Measurements from ENCODE around the gene SGIP1.

Gene SGIP1

DNA sequence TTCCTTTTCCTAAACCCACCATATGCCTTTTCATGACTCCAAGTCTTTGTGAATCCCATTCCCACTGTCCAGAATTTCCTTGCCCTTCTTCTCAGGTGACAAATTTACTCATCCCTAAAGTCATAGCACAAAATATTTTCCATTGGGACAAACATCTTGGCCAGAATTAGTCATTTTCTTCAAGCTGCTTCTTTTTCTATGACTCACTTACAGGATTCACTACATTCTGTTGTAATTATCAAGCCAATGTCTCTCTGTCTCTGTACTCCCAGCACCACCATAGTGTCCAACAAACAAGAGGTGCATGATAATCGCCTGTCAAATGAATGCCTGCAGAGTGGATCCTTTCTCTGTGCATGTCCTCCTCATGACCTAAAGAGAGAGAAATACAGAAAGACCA, 37.8 kb downstream of the SGIP1 start:
- no peak overlapping the region for H3K4me3 ChIP-seq (ENCODE audit: low read depth, low read length)
- no peak for DNase-seq (ENCODE audit: low read depth)
- TF ChIP-seq, protein P1, sequence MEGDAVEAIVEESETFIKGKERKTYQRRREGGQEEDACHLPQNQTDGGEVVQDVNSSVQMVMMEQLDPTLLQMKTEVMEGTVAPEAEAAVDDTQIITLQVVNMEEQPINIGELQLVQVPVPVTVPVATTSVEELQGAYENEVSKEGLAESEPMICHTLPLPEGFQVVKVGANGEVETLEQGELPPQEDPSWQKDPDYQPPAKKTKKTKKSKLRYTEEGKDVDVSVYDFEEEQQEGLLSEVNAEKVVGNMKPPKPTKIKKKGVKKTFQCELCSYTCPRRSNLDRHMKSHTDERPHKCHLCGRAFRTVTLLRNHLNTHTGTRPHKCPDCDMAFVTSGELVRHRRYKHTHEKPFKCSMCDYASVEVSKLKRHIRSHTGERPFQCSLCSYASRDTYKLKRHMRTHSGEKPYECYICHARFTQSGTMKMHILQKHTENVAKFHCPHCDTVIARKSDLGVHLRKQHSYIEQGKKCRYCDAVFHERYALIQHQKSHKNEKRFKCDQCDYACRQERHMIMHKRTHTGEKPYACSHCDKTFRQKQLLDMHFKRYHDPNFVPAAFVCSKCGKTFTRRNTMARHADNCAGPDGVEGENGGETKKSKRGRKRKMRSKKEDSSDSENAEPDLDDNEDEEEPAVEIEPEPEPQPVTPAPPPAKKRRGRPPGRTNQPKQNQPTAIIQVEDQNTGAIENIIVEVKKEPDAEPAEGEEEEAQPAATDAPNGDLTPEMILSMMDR (IDR thresholded peaks at IDR 0.05; ENCODE audit: insufficient read depth, low read depth, low read length, missing control alignments), result no peak

DNA sequence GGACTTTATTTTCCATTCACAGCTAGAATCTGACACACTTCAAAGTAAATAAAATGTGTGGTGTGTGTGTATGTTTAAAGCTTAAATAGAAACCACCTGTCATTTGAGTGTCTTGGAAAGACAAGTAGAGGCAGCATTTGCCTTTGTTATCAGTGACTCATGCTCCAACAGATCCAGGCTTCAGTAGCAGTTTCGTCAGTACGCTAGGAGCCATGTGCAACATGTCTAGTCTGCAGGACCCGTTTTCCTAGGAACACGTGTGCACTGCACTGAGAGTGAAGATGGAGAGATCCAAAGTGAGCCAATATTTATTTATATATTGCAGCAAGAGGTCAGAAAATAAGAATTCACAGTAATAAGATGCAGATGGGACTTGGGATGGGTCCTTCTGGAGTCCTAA, 41.8 kb downstream of the SGIP1 start:
- H3K4me3 ChIP-seq (ENCODE audit: low read depth, low read length), result no peak overlapping the region
- DNase-seq (ENCODE audit: low read depth), result no peak
- TF ChIP-seq, protein P1 (IDR thresholded peaks at IDR 0.05; ENCODE audit: insufficient read depth, low read depth, low read length, missing control alignments), result no peak

DNA sequence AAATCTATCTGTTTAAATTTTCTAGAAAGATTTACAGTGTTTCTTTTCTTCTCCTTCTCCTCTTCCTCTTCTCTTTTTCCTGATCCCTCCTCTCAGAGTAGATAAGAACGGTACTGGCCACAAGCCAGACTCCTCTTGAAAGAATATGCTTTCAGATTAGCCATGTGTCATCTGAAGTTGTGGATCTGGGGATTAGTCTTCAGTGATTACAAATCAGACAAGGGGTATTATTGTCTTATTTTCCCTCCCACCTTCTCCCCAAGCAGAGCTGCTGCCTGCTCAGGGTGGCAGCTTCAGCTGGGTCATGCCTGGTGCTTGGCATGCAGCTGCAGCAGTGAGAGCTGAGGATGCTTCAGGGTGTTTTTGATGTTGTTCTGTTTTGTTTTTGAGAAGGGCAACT, 42.7 kb downstream of the SGIP1 start:
- H3K4me3 ChIP-seq (ENCODE audit: low read depth, low read length), result no peak overlapping the region
- TF ChIP-seq, protein P1 (IDR thresholded peaks at IDR 0.05; ENCODE audit: insufficient read depth, low read depth, low read length, missing control alignments), result no peak
- no peak for DNase-seq (ENCODE audit: low read depth)

DNA sequence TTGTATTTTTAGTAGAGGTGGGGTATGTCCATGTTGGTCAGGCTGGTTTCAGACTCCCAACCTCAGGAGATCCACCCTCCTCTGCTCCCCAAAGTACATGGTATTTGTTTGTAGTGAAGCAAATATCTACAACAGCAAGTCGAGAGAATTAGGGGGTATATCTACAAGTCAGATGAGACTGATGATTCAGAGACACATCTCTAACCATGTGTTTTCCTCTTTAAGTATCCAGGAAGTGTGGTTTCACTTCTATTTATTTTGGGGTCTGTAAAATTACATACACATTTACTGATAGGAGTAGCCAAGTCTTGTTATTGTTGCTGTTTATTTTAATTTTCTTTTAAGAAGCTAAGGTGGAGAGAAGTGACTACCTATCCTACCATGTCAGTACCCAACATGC, 44.9 kb downstream of the SGIP1 start:
- no peak for DNase-seq (ENCODE audit: low read depth)
- TF ChIP-seq, protein P1 (IDR thresholded peaks at IDR 0.05; ENCODE audit: insufficient read depth, low read depth, low read length, missing control alignments), result no peak
- H3K4me3 ChIP-seq (ENCODE audit: low read depth, low read length), result no peak overlapping the region

DNA sequence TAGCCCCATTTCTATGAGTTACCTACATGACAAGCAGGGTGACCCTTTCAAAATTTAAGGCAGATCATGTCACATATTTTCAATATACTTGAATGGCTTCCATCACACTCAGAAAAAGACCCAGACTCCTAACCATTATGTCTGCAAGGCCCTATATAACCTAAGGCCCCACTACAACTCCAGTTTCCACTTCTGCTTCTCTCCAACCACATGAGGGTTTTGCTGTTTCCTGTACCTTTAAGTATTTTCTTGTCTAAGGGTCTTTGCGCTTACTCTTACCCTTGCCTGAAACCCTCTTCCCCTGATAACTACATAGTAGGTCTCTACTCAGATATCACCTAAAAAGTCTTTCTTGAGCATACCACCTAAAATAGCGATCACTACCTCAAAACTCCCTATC, 46.1 kb downstream of the SGIP1 start:
- DNase-seq (ENCODE audit: low read depth), result peak; percentile 11

DNA sequence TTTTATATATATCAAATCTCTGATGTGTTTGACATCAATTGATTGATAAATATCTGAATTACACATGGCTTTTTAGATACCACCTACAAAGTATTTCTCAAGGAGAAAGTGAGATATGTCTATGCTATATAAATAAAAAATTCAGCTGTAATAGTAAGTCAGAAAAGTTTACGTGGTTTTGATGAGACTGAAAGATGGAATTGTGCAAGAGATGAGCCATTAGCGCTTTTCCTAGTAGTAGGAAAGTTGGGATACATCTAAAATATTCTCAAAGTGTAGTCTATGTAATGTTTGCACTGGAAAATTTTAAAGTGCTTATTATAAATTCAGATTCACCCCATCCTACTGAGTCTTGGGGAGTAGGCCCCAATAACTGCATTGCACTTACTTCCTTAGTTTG, 49.1 kb downstream of the SGIP1 start:
- no peak overlapping the region for H3K4me3 ChIP-seq (ENCODE audit: low read depth, low read length)
- TF ChIP-seq, protein P1 (IDR thresholded peaks at IDR 0.05; ENCODE audit: insufficient read depth, low read depth, low read length, missing control alignments), result no peak
- no peak for DNase-seq (ENCODE audit: low read depth)

More for the DNA sequence above, 46.1 kb downstream of the SGIP1 start:
- no peak overlapping the region for H3K4me3 ChIP-seq (ENCODE audit: low read depth, low read length)
- TF ChIP-seq, protein P1 (IDR thresholded peaks at IDR 0.05; ENCODE audit: insufficient read depth, low read depth, low read length, missing control alignments), result no peak

DNA sequence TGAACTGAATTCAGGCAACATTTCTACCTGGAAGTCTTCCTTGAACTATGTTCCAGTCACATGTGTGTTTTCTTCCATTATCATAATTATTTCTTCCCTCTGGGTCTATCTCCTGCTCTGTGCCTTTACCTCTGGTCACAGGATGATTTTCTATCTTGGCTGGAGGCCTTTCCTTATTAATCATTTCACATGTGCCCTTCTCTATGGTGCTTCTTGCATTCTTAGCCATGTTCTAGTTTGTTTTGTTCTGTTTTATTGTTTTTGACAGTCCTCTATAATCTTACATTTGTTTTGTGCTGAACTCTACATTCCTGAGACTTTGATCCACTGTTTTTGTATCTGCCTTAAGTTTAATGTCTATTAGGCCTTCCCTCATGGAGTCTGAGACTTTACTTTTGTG, 51.0 kb downstream of the SGIP1 start:
- H3K4me3 ChIP-seq (ENCODE audit: low read depth, low read length), result no peak overlapping the region
- no peak for DNase-seq (ENCODE audit: low read depth)
- TF ChIP-seq, protein P1 (IDR thresholded peaks at IDR 0.05; ENCODE audit: insufficient read depth, low read depth, low read length, missing control alignments), result no peak
